HL-60/S4 treated with retinoic acid at 250 ng/mL for 4 days and 3 days (cell line): ENCODE data around the gene TP53AIP1.

ENCODE experiments used
- in situ Hi-C: fragments of 300-500 bp; cut with MboI; formaldehyde crosslinking; loops from 2 replicates; pipeline ENCODE4 v1.7.0; 2022; ENCODE audit warnings: low sequenced_read_pairs

Gene TP53AIP1

DNA sequence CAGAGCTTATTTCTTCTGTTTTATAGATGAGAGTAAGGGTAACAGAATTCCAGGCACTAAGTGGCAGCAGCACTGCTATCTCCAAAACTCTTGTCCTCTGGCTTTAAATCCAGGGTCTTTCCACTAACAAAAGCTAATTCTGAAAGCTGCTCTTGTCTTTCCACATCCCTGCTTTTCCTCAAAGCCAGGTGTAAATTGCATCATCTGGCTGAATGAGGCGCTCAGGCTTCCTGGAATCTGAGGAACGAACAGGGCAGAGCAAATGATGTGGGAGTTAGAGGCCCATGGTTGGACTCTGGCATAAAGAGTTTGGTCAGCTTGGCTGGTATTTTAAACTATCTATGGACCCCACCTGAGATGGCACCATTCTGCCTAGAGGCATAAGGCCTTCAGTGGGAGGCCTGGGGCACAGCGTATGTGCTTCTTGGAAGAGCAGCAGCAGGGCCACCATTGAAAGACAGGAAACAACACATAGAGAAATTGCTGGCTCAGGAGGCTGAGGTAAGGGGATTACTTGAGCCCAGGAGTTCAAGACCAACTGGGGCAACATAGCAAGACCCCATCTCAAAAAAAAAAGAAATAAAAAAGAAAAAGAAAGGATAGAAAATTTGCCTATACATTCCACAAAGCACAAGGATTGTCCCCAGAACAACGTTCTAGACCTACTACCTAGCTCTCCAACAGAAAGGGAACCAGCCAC is 49.7 kb downstream of the TP53AIP1 start:
- in situ Hi-C loops: no loop called here

DNA sequence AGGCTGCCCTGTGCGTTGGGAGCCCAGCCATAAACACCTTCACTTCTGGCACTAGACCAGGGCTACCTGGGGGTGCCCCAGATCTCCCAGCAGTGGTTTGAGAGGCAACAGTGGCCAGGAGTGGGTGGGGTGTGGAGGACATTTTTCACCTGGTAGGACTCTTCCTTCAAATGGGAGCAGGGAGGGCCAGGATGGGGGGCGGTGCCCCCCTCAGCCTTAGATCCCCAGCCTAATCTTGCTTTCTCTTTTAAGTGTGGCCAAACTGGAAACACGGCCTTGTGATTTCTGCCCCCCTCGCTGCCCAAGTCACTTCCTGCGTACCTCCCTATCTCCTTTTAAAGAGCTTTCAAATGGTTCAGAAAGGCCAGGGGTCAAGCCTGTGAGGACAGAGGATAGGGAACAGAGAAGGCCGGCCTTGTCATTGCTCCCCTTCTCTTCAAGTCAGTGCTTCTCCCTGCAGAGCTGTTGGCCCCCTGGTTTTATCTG is 50.7 kb downstream of the TP53AIP1 start:
- in situ Hi-C loops: no loop called here

DNA sequence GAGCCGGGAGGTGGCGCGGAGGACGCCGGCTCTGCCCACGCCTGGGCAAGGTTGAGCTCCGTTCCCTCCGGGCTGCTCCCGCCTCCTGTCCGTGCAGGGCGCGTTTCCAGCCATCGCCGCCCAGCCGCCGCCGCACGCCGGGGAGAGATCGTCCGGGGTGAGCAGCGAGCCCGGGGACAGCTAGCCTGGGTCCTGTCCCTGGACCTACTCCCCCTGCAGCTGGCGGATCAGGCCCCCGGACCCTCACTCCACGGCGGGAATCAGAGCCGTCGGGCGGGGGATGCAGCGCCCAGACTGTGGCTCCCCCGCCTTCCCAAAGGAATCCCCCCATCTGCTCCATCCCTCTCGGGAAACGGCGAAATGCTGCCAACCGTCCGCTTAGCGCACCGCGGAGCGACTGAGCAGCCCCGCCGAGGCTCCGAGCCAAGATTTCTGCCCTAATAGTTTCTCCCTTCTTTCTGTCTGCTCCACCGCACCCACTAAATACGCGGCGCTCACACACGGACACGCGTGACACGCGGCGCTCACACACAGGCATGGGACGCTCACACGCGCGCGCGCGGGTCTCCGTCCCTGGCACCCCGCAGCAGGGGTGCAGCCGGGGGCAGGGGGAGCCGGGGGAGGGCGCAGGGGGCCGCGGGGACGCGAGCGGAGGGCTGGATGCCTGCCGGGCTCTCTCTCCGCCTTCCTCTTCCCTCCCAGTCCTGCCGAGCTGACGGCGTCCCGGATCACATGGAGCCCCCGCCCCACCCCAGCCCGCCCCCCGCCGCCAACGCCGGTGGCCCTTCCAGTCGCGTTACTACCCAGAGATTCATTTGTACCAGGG is 51.9 kb downstream of the TP53AIP1 start, which contains the start of gene KCNJ5:
Gene KCNJ5 (plus strand): TSS at position 814 of the 826 bp plus-strand sequence. CDS start 19,918 bp downstream, outside the sequence.
- in situ Hi-C loops: no loop called here

DNA sequence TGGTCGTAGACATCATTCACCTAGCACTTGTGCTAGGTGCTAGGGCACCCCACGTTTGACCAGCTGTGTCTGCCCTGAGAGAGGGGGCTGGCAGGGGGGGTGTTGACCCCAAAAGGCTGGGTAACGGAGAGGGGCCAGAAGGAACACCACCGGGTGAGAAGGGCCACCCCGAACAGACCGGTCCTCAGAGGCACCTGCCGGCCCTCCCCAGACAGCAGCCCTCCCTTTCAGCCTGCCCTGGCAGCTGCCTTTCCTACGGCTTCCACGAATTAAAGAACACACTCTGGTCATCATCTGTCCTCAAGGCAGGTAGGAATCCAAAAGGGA is 52.5 kb downstream of the TP53AIP1 start:
- in situ Hi-C loops: no loop called here

DNA sequence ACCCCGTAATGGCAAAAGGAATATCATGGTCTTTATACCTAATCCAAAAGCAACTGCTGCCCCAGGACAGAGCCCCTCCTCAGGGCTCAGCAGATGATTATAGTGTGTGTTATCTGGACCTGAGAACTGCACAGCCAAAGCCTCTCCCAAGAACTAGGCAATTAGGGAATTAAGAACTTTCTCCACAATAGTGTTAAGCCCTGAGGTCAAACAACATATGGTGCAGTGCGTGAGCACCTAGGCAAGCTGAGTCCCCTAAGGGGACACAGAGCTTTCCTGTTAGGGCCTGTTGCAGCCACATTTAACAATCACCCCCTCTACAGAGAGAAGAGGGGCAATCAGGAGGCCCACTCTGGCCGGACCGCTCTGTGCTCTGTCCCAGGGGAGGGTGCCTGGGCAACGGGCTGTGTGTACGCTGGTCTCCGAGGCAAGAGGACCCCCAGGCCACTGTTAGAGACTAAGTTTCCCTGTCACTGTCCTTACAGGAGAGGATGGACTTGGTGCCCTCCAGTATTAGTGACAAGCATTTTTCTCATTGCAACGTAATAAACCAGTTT is 52.9 kb downstream of the TP53AIP1 start:
- in situ Hi-C loops: no loop called here

DNA sequence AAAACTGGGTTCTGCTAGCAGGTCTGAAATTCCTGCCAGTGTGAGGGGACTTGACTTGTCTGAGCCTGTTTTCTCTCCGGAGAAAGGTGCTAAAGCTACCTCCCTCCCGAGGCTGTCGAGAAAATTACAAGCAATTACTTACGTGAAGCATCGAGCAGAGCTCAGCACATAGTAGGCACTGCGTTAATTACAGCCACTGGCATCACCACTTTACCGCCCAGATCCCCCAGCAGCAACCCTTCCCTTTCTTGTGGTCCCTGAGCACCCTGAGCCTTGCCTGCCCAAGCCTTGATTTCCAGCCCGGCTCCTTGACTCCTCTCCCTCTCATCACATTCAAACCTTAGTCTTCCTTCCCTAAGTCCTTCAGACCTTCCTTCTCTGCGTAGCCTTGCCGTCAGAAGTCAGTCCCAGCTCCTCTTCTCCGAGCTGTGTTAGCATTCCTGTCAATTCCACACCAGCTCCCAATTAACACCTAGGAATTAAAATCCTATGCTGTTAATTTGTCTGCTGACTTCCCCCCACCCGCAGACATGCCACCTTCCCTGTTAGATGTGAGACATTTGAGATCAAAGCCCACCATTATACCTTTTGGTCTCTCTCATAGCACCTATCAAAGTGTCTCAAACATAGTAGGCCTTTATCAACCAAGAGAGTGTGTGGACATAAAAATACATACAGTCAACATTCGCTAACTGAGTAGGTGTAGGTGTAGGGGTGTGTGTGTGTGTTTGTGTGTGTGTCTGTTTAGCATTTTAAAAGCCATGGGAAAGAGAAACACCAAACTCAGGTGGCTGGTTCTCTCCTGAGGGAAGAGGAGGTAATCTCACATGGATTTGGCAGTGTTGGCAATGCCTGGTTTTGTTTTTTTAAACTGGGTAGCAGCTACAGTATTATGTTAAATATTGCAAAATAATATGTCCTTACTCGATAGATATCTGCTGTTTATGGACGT is 54.4 kb downstream of the TP53AIP1 start:
- in situ Hi-C loops: no loop called here

DNA sequence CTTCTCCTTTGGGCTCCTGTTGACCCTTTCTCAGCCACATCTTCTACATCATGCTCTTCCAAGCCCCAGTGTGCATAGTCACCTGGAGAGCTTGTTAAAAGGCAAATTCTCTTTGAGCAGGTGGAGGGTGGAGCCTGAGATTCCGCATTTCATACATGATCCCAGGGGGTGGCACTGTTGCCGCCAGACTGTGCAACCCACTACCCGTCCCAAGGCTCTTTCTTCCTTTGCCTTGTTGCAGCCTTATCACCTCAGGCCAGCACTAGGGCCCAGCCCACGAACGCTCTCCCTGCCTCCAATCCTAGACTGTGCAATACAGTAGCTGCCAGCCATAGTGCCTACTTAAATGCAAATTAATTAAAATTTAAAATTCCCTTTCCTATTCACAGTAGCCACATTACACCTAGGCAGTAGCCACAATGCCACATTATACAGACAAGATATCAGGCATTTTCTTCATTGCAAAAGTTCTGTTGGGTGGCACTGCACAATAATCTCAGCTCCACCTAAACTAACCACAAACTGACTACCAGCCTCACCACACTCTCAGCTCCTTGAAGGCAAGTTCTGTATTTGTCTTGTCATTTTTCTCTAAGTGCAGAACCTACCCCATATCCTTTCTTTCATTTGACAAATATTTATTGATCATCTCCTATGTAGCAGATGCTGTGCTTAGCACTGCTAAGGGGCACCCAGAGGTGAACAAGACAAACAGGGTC is 56.1 kb downstream of the TP53AIP1 start:
- in situ Hi-C loops: no loop called here
